ENCODE results near the gene SOX2. TPM values are rescaled to one million over a fixed set of nuclear protein-coding genes. Genes with fewer than 3 reads are reported as not detected.

Gene SOX2
- not detected in 2 replicates for total RNA-seq

DNA sequence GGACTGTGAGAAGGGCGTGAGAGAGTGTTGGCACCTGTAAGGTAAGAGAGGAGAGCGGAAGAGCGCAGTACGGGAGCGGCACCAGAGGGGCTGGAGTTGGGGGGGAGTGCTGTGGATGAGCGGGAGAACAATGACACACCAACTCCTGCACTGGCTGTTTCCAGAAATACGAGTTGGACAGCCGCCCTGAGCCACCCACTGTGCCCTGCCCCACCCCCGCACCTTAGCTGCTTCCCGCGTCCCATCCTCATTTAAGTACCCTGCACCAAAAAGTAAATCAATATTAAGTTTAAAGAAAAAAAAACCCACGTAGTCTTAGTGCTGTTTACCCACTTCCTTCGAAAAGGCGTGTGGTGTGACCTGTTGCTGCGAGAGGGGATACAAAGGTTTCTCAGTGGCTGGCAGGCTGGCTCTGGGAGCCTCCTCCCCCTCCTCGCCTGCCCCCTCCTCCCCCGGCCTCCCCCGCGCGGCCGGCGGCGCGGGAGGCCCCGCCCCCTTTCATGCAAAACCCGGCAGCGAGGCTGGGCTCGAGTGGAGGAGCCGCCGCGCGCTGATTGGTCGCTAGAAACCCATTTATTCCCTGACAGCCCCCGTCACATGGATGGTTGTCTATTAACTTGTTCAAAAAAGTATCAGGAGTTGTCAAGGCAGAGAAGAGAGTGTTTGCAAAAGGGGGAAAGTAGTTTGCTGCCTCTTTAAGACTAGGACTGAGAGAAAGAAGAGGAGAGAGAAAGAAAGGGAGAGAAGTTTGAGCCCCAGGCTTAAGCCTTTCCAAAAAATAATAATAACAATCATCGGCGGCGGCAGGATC lies at the start of gene SOX2:
Gene SOX2, plus strand, starts transcription at position 601 of the 811 bp plus-strand sequence. CDS start 436 bp downstream, outside the sequence.

Data from dermis lymphatic vessel endothelial cell (primary cell).